ENCODE data around the gene KCNB1.

- no peak for TF ChIP-seq CTCF (IDR thresholded peaks at IDR 0.05; ENCODE audit: insufficient read depth, low read length)
- no peak for TF ChIP-seq POLR2AphosphoS5 (IDR thresholded peaks at IDR 0.05; ENCODE audit: low read depth)
Observed at GRCh38 chr20:49445176-49445575, 37.3 kb downstream of the KCNB1 start.

All from HL-60 (cell line).